MM.1S (cell line): ENCODE data around the gene PGBD4.

ENCODE experiments used
- DNase-seq: peaks from one replicate; pipeline ENCODE4 v3.0.0-alpha.2; 2015
- H2AFZ ChIP-seq: fragments of 300-600 bp; sonication (generic); 2 replicates; pipeline ENCODE4 v1.6.0; 2016; ENCODE audit warnings: antibody characterized with exemption, low read length
- H3F3A ChIP-seq: fragments of 300-600 bp; sonication (generic); 2 replicates; pipeline ENCODE4 v1.6.1; 2016; ENCODE audit warnings: mild to moderate bottlenecking, antibody characterized with exemption, low read length, moderate library complexity, mixed read lengths; ENCODE audit not compliant: insufficient read depth
- H3K27ac ChIP-seq: fragments of 300-600 bp; sonication (generic); 2 replicates; pipeline ENCODE4 v1.5.1; 2016; ENCODE audit warnings: mild to moderate bottlenecking, low read length
- H3K27me3 ChIP-seq: fragments of 300-600 bp; sonication (generic); replicated peaks from 2 replicates; pipeline ENCODE4 v1.6.0; 2016; ENCODE audit warnings: low read length; ENCODE audit not compliant: insufficient read depth
- H3K36me3 ChIP-seq: fragments of 300-600 bp; sonication (generic); replicated peaks from 2 replicates; pipeline ENCODE4 v1.6.1; 2016; ENCODE audit warnings: mild to moderate bottlenecking, low read length, mixed read lengths; ENCODE audit not compliant: insufficient read depth
- H3K4me1 ChIP-seq: fragments of 300-600 bp; sonication (generic); 2 replicates; pipeline ENCODE4 v1.6.1; 2016; ENCODE audit warnings: low read length, mixed read lengths
- H3K4me2 ChIP-seq: fragments of 300-600 bp; sonication (generic); 2 replicates; pipeline ENCODE4 v1.6.0; 2016; ENCODE audit warnings: low read depth, low read length
- H3K4me3 ChIP-seq: fragments of 300-600 bp; sonication (generic); 2 replicates; pipeline ENCODE4 v1.5.1; 2016; ENCODE audit warnings: low read length, mixed read lengths
- H3K79me2 ChIP-seq: fragments of 300-600 bp; sonication (generic); 2 replicates; pipeline ENCODE4 v1.6.1; 2016; ENCODE audit warnings: mixed run types, low read length, mixed read lengths
- H3K9ac ChIP-seq: fragments of 300-600 bp; sonication (generic); 2 replicates; pipeline ENCODE4 v1.6.1; 2016; ENCODE audit warnings: low read length, mixed read lengths
- H3K9me2 ChIP-seq: fragments of 300-600 bp; sonication (generic); replicated peaks from 2 replicates; pipeline ENCODE4 v1.6.1; 2016; ENCODE audit warnings: mild to moderate bottlenecking, low read length, mixed read lengths; ENCODE audit not compliant: insufficient read depth
- H3K9me3 ChIP-seq: fragments of 300-600 bp; sonication (generic); replicated peaks from 2 replicates; pipeline ENCODE4 v1.6.1; 2016; ENCODE audit warnings: mild to moderate bottlenecking, low read length, mixed read lengths; ENCODE audit not compliant: insufficient read depth
- H4K20me1 ChIP-seq: fragments of 300-600 bp; sonication (generic); 2 replicates; pipeline ENCODE4 v1.6.1; 2016; ENCODE audit warnings: mild to moderate bottlenecking, low read length, moderate library complexity, mixed read lengths; ENCODE audit not compliant: insufficient read depth
- EZH2 ChIP-seq: fragments of 300-600 bp; sonication (generic); optimal IDR thresholded peaks from 2 replicates; pipeline ENCODE3; 2017; ENCODE audit warnings: low read depth, mild to moderate bottlenecking, antibody characterized with exemption, low read length, mixed read lengths
- EZH2phosphoT487 ChIP-seq: fragments of 300-600 bp; sonication (generic); IDR thresholded peaks from 2 replicates; pipeline ENCODE4 v1.6.1; 2018; ENCODE audit warnings: antibody characterized with exemption, low read length
- TF ChIP-seq, protein P1 (sequence below): fragments of 300-600 bp; sonication (generic); IDR thresholded peaks from 2 replicates; pipeline ENCODE4 v1.5.1; 2016; ENCODE audit warnings: antibody characterized with exemption, low read length, mixed read lengths

The PGBD4 gene

DNA sequence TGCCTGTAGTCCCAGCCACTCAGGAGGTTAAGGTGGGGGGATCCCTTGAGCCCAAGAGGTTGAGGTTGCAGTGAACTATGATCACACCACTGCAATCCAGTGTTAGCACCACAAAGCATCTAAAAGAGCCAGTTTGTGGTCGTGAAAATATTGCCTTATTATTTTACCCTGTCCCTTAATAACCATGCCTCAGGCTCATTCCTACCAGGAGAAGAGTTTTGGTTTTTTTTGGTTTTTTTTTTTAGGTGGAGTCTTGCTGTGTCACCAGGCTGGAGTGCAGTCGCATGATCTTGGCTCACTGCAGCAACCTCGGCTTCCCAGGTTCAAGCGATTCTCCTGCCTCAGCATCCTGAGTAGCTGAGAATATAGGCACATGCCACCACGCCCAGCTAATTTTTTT, 45.0 kb upstream of the PGBD4 start:
- no peak overlapping the region for H3K4me3 ChIP-seq
- H2AFZ ChIP-seq = no peak overlapping the region
- H4K20me1 ChIP-seq = no peaks in the 10 kb centered on the region
- no peak overlapping the region for H3K27ac ChIP-seq
- no peaks in the 10 kb centered on the region for H3F3A ChIP-seq
- H3K9me3 ChIP-seq = no peaks in the 10 kb centered on the region
- H3K9me2 ChIP-seq = no peaks in the 10 kb centered on the region
- no peaks in the 10 kb centered on the region for H3K4me1 ChIP-seq
- no peak overlapping the region for H3K9ac ChIP-seq
- no peak overlapping the region for H3K4me2 ChIP-seq
- no peaks in the 10 kb centered on the region for H3K27me3 ChIP-seq
- H3K79me2 ChIP-seq = no peaks in the 10 kb centered on the region
- no peak for DNase-seq
- H3K36me3 ChIP-seq = no peaks in the 10 kb centered on the region
- TF ChIP-seq, protein P1, sequence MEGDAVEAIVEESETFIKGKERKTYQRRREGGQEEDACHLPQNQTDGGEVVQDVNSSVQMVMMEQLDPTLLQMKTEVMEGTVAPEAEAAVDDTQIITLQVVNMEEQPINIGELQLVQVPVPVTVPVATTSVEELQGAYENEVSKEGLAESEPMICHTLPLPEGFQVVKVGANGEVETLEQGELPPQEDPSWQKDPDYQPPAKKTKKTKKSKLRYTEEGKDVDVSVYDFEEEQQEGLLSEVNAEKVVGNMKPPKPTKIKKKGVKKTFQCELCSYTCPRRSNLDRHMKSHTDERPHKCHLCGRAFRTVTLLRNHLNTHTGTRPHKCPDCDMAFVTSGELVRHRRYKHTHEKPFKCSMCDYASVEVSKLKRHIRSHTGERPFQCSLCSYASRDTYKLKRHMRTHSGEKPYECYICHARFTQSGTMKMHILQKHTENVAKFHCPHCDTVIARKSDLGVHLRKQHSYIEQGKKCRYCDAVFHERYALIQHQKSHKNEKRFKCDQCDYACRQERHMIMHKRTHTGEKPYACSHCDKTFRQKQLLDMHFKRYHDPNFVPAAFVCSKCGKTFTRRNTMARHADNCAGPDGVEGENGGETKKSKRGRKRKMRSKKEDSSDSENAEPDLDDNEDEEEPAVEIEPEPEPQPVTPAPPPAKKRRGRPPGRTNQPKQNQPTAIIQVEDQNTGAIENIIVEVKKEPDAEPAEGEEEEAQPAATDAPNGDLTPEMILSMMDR = no peak
- TF ChIP-seq EZH2 (no peak), EZH2phosphoT487 (no peak)

DNA sequence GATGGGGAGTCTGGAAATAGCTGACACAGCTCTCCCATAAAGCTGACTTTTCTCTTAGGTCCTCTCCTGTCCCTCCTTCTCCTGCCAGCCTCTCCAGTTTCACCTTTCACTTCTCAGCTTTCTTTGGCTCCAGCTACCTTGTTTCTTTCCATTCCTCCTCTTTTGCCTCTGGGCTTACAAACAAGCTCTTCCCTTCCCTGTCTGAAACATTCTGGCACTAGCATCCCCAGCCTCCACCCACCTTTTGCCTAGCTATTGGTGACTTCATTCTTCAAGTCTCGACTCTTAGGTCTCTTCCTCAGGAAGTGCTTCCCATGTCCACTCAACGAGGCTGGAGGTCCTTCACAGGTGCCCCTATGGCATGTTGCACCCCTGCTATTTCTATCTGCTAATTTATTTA, 42.4 kb upstream of the PGBD4 start:
- Histone ChIP-seq H3K36me3 (no peaks in the 10 kb centered on the region), H3K9me2 (no peaks in the 10 kb centered on the region), H3K79me2 (no peaks in the 10 kb centered on the region), H3K4me3 (no peak overlapping the region), H3K4me1 (no peaks in the 10 kb centered on the region), H4K20me1 (no peaks in the 10 kb centered on the region), H3K9ac (no peak overlapping the region), H3K27me3 (no peaks in the 10 kb centered on the region), H3K27ac (no peak overlapping the region), H2AFZ (no peak overlapping the region), H3K9me3 (no peaks in the 10 kb centered on the region), H3K4me2 (no peak overlapping the region), H3F3A (no peaks in the 10 kb centered on the region)
- no peak for DNase-seq
- TF ChIP-seq, protein P1 = no peak
- no peak for TF ChIP-seq EZH2
- TF ChIP-seq EZH2phosphoT487 = no peak

- no peak for DNase-seq
- no peaks in the 10 kb centered on the region for H4K20me1 ChIP-seq
- no peak overlapping the region for H3K4me2 ChIP-seq
- H3K79me2 ChIP-seq = no peaks in the 10 kb centered on the region
- H3K4me1 ChIP-seq = no peaks in the 10 kb centered on the region
- H3K4me3 ChIP-seq = no peak overlapping the region
- no peak overlapping the region for H2AFZ ChIP-seq
- H3K27me3 ChIP-seq = no peaks in the 10 kb centered on the region
- H3K9me2 ChIP-seq = no peaks in the 10 kb centered on the region
- H3K9me3 ChIP-seq = no peaks in the 10 kb centered on the region
- H3K9ac ChIP-seq = no peak overlapping the region
- no peaks in the 10 kb centered on the region for H3K36me3 ChIP-seq
- H3K27ac ChIP-seq = no peak overlapping the region
- TF ChIP-seq EZH2 = no peak
- TF ChIP-seq, protein P1 = no peak
- TF ChIP-seq EZH2phosphoT487 = no peak
- no peaks in the 10 kb centered on the region for H3F3A ChIP-seq
These were observed 41.9 kb upstream of the PGBD4 start for GRCh38 chr15:34059946-34060345.
